Measurements from ENCODE around the gene GRIP1. TPM values are rescaled to one million over a fixed set of nuclear protein-coding genes. Genes with fewer than 3 reads are reported as not detected.

The GRIP1 gene
- total RNA-seq, 1 experiment from 2014 or later: 22.5 TPM

- ATAC-seq (no peak), DNase-seq (ENCODE audit: low spot score) (no peak)
- TF ChIP-seq NFYB (CRISPR knock-in tag; conservative IDR thresholded peaks at IDR 0.05; ENCODE audit: low read depth) (no peak), ZNF396 (CRISPR knock-in tag; IDR thresholded peaks at IDR 0.05; ENCODE audit: borderline replicate concordance) (no peak), MYBL2 (CRISPR knock-in tag; IDR thresholded peaks at IDR 0.05) (no peak), KAT7 (CRISPR knock-in tag; IDR thresholded peaks at IDR 0.05; ENCODE audit: borderline replicate concordance) (no peak), NFATC4 (CRISPR knock-in tag; IDR thresholded peaks at IDR 0.05) (no peak), ESRRA (CRISPR knock-in tag; IDR thresholded peaks at IDR 0.05; ENCODE audit: borderline replicate concordance) (no peak), SMAD4 (CRISPR knock-in tag; IDR thresholded peaks at IDR 0.05) (no peak), ARID4B (CRISPR knock-in tag; IDR thresholded peaks at IDR 0.05; ENCODE audit: borderline replicate concordance) (no peak), MLX (CRISPR knock-in tag; IDR thresholded peaks at IDR 0.05) (no peak)
- H3K9me3 Mint-ChIP-seq: peaks cover 3% of the 10 kb centered on the region; the same call in 1 of the 2 replicates
- H3K27me3 Mint-ChIP-seq (ENCODE audit: low read depth): no peaks in the 10 kb centered on the region
- no peak overlapping the region for H3K4me3 Mint-ChIP-seq
- POLR2A ChIA-PET: no interaction called here
- peaks cover 29% of the 10 kb centered on the region for H3K4me1 Mint-ChIP-seq
- no peaks in the 10 kb centered on the region for H3K36me3 Mint-ChIP-seq
- CTCF ChIA-PET: interaction anchor here (0.8 to 1.0 kb wide), 2 partner anchors 47 to 254 kb away, joined by 3 read pairs; no protein-coding TSS in a partner anchor
- no peak overlapping the region for H3K27ac Mint-ChIP-seq
Observed at GRCh38 chr12:66398931-66399910, 279.7 kb downstream of the GRIP1 start.

GRCh38 chr12:66397574-66398290 lies 281.1 kb downstream of the GRIP1 start:
- ATAC-seq (no peak), DNase-seq (ENCODE audit: low spot score) (no peak)
- no peak overlapping the region for H3K4me3 Mint-ChIP-seq
- no peak overlapping the region for H3K27ac Mint-ChIP-seq
- CTCF ChIA-PET: interaction anchor here (0.7 kb wide), 1 partner anchor 46 kb away, joined by 3 read pairs; no protein-coding TSS in a partner anchor
- peaks cover 22% of the 10 kb centered on the region for H3K4me1 Mint-ChIP-seq
- H3K27me3 Mint-ChIP-seq (ENCODE audit: low read depth): no peaks in the 10 kb centered on the region
- no peak for TF ChIP-seq ZNF121 (CRISPR knock-in tag; IDR thresholded peaks at IDR 0.05)
- no peak for TF ChIP-seq ATF6 (CRISPR knock-in tag; IDR thresholded peaks at IDR 0.05)
- H3K36me3 Mint-ChIP-seq: no peaks in the 10 kb centered on the region
- POLR2A ChIA-PET: no interaction called here
- H3K9me3 Mint-ChIP-seq: peaks cover 3% of the 10 kb centered on the region; the same call in 1 of the 2 replicates

- Mint-ChIP-seq H3K9me3 (no peaks in the 10 kb centered on the region), H3K36me3 (no peaks in the 10 kb centered on the region), H3K4me3 (no peak overlapping the region), H3K27me3 (ENCODE audit: low read depth) (no peaks in the 10 kb centered on the region), H3K27ac (no peak overlapping the region), H3K4me1 (peaks cover 4% of the 10 kb centered on the region; the same call in 1 of the 2 replicates)
- ChIA-PET CTCF (interaction anchor here (1.4 kb wide), 1 partner anchor 42 kb away, joined by 6 read pairs; no protein-coding TSS in a partner anchor), POLR2A (no interaction called here)
- ATAC-seq: no peak
- DNase-seq (ENCODE audit: low spot score): no peak
- TF ChIP-seq ZNF423 (CRISPR knock-in tag; IDR thresholded peaks at IDR 0.05): no peak
- no peak for TF ChIP-seq FOXP4 (CRISPR knock-in tag; IDR thresholded peaks at IDR 0.05)
- TF ChIP-seq ZMAT4 (CRISPR knock-in tag; IDR thresholded peaks at IDR 0.05): no peak
- TF ChIP-seq E2F1 (CRISPR knock-in tag; IDR thresholded peaks at IDR 0.05): no peak
- no peak for TF ChIP-seq FOXP1 (CRISPR knock-in tag; IDR thresholded peaks at IDR 0.05; ENCODE audit: borderline replicate concordance)
- TF ChIP-seq CREB1 (CRISPR knock-in tag; IDR thresholded peaks at IDR 0.05): no peak
Observed at GRCh38 chr12:66393890-66394289, 285.0 kb downstream of the GRIP1 start.

All from WTC11 (cell line).